Measurements from ENCODE around the gene FBLIM1.
"Not testable (repeated sequence)": the region's sequence is repeated elsewhere in the genome, so short reads cannot be mapped to it uniquely, and the experiment has no call there.

FBLIM1 gene

DNA sequence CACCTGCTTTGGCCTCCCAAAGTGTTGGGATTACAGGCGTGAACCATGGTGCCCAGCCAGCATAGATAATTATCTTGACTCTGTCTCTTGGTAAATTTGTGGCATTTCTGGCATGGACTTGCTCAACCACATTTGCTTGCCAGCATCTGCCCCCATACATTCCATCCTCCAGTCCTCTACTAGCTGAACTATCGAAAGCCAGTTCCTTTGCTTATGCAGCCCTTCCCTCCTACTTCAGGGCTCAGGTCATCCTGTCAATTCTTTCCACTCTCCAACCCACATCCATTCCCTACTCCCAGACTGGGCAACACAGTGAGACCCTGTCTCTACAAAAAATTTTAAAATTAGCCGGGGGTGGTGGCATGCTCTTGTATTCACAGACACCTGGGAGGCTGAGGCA lies 61.9 kb downstream of the FBLIM1 start:
- no peak for DNase-seq

DNA sequence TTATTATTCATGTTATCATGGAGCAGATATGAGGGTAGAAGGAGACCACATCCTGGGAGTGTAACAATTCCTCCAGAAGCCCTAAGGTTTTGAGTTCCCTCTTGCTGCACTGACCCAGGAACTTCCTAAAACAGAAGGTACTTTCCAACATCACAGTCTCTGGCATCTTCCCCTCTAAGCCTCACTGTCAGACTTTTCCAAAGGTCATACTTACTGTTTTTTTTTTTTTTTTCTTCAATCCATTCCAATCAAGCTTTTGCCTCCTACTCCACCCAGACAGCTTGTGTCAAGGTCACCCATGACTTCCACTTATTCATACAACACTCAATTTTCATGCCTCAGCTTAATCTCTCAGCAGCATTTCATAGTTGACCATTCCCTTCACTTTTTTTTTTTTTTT lies 67.2 kb downstream of the FBLIM1 start:
- DNase-seq = no peak

DNA sequence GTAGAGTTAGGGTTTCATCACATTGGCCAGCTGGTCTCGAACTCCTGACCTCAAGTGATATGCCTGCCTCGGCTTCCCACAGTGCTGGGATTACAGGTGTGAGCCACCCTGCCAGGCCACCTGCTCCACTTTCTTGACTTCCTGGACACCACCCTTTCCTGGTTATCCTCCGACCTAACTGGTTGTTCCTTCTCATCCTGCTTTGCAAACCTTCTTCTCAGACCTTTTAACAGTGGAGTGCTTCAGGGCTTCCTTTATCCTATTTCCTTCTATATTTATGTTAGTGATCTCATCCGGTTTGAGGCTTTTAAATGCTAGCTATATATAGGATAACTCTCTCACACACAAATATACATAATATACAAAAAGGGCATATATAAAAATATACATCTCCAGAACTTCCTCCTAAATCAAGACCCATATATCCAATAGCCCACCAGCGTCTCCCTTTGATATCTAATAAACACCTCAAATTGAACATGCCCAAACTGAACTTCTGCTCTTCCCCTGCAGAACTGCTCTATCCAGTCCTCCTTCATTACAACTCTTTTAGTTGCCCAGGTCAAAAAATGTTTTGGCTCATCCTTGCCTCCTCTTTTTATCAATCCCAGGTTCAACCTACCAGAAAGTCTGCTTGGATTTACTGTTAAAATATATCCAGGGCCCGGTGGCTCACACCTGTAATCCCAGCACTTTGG lies 68.4 kb downstream of the FBLIM1 start:
- DNase-seq = no peak

DNA sequence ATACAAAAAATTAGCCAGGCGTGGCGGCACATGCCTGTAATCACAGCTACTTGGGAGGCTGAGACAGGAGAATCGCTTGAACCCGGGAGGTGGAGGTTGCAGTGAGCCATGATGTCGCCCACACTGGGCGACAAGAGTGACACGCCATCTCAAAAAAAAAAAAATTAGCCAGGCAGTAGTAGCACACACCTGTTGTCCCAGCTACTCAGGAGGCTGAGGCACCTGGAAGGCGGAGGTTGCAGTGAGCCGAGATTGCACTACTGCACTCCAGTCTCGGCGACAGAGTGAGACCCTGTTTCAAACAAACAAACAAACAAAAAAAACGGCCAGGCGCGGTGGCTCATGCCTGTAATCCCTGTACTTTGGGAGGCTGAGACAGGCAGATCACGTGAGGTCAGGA lies 69.0 kb downstream of the FBLIM1 start:
- DNase-seq = not testable (repeated sequence)

DNA sequence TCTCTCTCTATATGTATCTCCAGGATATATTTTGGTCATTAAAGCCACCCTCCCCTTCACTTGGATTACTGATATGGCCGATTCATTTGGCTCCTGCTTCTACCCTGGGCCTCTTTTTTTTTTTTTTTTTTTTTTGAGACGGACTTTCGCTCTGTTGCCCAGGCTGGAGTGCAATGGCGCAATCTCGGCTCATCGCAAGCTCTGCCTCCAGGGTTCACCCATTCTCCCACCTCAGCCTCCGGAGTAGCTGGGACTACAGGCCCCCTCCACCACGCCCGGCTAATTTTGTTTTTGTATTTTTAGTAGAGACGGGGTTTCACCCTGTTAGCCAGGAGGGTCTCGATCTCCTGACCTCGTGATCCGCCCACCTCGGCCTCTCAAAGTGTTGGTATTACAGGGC lies 70.3 kb downstream of the FBLIM1 start:
- DNase-seq = not testable (repeated sequence)

DNA sequence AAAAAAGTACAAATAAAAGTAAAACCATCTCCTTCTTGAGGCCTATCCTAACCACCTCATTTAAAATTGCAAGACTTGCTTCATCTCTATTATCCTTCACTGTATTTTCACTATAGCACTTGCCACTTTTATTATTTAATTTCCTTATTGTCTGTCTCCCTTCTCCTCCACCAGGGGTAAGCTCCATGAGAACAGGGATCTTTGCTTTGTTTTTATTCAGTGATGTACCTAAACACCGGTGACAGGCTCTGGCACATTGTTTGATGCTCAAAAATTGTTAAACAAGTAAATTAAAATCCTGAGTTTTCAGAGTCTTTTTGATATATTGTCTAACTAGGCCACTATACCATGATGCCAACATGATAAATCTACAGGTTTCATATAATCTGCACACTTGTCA lies 71.7 kb downstream of the FBLIM1 start:
- no peak for DNase-seq

DNA sequence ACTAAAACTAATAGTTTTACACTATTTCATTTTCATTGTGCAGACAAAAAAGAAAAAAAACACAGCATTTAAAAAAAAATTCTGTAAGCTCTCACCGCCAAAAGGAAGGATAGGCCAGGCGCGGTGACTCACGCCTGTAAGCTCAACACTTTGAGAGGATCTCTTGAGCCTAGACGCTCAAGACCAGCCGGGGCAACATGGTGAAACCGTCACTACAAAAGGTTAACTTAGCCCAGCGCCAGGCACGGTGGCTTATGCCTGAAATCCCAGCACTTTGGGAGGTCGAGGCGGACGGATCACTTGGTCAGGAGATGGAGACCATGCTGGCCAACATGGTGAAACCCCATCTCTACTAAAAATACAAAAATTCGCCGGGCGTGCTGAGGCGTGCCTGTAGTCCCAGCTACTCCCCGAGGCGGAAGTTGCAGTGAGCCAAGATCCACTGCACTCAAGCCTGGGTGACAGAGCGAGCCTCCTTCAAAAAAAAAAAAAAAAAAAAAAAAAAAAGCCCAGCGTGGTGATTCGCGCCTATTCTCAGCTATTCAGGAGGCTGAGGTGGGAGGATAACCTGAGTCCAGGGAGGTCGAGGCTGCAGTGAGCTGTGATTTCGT lies 74.6 kb downstream of the FBLIM1 start:
- DNase-seq = peak; percentile 59 to 67

DNA sequence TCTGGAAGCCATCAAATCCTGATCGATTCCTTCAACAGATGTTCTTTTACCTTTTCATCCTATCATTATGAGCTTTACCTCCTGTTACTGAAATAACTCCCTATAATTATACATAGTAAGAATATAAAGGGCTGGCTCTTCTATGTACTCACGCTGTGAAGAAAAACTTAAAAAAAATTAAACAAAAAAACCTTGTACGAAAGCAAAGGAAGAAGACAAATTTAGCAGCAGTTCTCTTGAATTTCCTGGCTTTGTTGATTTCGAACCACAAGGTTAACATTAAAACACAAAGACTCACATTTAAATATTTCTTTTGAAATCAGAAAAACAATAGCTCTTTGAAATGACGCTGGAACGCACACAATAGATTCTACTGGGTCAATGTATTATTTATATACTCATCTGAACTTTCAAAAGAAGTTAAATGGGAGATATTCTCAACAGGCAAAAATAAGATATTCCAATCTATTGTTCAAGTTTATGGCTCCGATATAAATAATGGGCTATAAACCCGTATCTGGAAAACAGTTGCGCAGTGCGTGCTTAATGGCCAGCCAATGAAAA lies 75.3 kb downstream of the FBLIM1 start:
- DNase-seq = no peak

DNA sequence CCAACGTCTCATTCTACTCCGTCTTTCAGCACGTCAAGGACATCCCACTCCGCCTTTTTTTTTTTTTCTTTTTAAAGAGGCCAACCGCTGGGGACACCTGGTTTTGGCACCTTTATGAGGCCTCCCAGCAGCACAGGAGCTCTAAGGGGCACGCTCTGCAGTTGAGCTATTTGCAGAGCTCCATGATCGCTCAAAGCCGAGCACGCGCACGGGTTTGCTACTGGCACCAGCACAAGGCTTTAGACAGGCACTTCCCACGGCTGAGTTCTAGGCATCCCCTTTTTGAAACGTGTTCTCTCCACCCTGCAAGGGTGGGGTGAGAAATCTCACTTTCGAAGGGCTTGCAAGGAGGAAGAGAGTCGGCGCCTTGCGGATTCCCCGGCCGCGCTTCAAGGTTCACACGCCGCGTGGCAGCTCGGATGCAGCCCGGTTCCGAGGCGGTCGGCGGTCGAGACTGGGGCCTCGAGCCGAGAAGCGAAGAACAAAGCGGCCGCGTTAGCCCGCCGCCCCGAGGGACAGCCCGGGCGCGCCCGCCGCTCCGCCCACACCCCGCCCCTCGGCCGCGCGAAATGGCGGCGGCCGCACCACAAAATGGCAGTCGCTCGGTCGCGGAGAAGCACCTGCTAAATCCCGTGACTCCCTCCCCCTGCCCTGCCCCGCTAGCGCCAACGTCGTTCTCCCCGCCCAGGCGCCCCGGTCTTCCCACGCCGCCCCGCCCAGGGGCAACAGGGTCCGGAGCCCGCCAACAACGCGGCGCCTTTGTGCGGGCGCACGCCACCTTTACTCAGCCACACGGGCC lies 76.0 kb downstream of the FBLIM1 start:
- DNase-seq = peak; percentile 90

DNA sequence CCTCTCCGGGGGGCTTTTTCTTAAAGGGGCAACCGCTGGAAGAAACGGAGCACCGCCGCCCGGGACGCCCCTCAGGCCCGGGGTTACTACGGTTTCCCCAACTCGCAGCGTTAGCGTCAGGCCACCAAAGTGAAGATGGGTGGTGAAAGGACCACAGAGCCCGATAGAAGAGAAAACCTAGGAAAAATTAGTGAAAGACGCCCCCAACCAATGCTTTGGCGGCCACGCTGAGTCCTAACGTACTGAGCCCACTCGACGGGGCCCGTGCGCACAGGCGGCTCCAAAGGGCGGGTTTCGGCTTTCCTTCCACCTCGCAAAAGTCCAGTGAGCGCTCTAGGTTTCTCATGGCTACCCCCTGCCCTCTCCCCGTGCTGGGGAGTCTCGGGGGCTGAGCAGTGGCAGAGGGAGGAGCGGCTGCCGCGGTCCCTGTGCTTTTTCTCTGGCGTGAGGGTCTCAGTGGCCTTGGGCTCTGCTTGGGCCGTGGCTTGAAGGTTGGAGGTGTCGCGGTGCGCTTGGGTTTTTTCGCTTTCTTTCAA lies 76.7 kb downstream of the FBLIM1 start:
- no peak for DNase-seq

DNA sequence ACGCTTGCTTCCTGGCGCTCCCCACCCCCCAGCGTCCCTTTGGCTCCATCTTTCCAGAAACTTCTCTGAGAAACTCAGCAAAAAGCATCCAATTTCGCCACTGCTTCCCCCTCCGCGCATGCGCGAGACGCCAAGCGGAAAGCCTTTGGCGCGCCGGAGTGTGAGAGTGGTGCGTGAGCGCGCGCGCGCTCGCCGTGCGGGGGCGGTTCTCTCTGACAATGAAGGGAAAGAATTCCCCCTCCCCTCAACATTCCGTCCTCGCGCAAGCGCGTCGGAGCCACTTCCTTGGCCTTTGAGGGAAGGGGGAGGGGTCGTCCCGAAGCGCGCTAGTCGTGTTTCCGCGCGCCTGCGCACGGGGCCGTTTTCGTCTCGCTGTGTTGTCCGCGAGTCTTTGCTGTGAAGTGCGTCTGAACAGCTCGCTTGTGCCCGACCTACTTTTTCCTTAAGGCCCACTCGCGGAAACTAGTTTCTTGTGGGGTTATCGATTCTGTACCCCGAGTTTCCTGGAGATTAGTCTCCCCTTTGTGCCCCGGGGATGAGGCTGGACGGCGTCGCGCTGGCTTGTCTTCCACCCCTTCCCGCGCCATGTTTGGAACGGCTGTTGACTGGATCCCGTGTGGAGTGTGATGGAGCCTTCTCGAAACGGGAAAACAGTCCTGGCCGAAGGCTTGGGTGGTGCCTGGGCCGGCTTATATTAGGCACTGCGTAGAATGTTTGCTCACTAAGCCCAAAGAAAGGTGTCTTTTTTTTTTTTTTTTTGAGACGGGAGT lies 77.3 kb downstream of the FBLIM1 start:
- DNase-seq = peak; percentile 99 to 100
